Neuronal stem cell (in vitro differentiated cells): Measurements from ENCODE around the gene SERPIND1.
"Not testable (repeated sequence)": the region's sequence is repeated elsewhere in the genome, so short reads cannot be mapped to it uniquely, and the experiment has no call there.

ENCODE experiments used
- DNase-seq: peaks from one replicate; pipeline ENCODE4 v3.0.0-alpha.2; 2013; ENCODE audit warnings: low spot score
- H2AFZ ChIP-seq: one replicate; pipeline ENCODE4 v1.6.1; 2013; ENCODE audit warnings: mild to moderate bottlenecking, low read length, inconsistent platforms
- H2AK5ac ChIP-seq: 2 replicates; pipeline ENCODE4 v1.6.1; 2013; ENCODE audit warnings: low read depth, mild to moderate bottlenecking, inconsistent platforms, low read length, moderate library complexity, mixed read lengths
- H2BK120ac ChIP-seq: 2 replicates; pipeline ENCODE4 v1.6.1; 2013; ENCODE audit warnings: low read depth, mild to moderate bottlenecking, inconsistent platforms, low read length, moderate library complexity, mixed read lengths
- H2BK12ac ChIP-seq: one replicate; pipeline ENCODE4 v1.6.1; 2013; ENCODE audit warnings: low read length, inconsistent platforms
- H2BK15ac ChIP-seq: 2 replicates; pipeline ENCODE4 v1.6.1; 2013; ENCODE audit warnings: mild to moderate bottlenecking, low read length, inconsistent platforms, mixed read lengths
- H2BK5ac ChIP-seq: one replicate; pipeline ENCODE4 v1.6.1; 2013; ENCODE audit warnings: inconsistent platforms, mild to moderate bottlenecking, low read length, moderate library complexity
- H3K14ac ChIP-seq: one replicate; pipeline ENCODE4 v1.6.1; 2013; ENCODE audit warnings: low read length, inconsistent platforms
- H3K18ac ChIP-seq: 2 replicates; pipeline ENCODE4 v1.6.1; 2013; ENCODE audit warnings: low read length, inconsistent platforms
- H3K23ac ChIP-seq: 2 replicates; pipeline ENCODE4 v1.6.1; 2013; ENCODE audit warnings: low read depth, mild to moderate bottlenecking, mixed read lengths, low read length, inconsistent platforms; ENCODE audit not compliant: poor library complexity
- H3K27ac ChIP-seq: replicated peaks from 3 replicates; pipeline ENCODE4 v1.5.1; 2013; ENCODE audit warnings: low read length, inconsistent platforms
- H3K27me3 ChIP-seq, 3 experiments: 2 replicates each; pipeline ENCODE4 v1.6.1; 2013; ENCODE audit warnings: low read length in 3 of 3, mild to moderate bottlenecking in 2 of 3, inconsistent platforms in 1 of 3, low read depth in 1 of 3, mixed read lengths in 1 of 3, moderate library complexity in 1 of 3; ENCODE audit not compliant: control insufficient read depth in 3 of 3, insufficient read depth in 3 of 3
- H3K36me3 ChIP-seq, 2 donors: replicated peaks in 1 of 2; 2 replicates each; pipeline ENCODE4 v1.6.1; 2013; ENCODE audit warnings: low read length in 2 of 2; ENCODE audit not compliant: control insufficient read depth in 2 of 2, insufficient read depth in 2 of 2
- H3K4ac ChIP-seq: 2 replicates; pipeline ENCODE4 v1.6.1; 2013; ENCODE audit warnings: inconsistent platforms, mild to moderate bottlenecking, low read length, moderate library complexity
- H3K4me1 ChIP-seq, 2 donors: 1 replicate in 1 of 2; 2 replicates in 1 of 2; pipeline ENCODE4 v1.6.1; 2013; ENCODE audit warnings: low read length in 2 of 2, low read depth in 1 of 2; ENCODE audit not compliant: control insufficient read depth in 2 of 2, insufficient read depth in 1 of 2
- H3K4me2 ChIP-seq: one replicate; pipeline ENCODE4 v1.6.1; 2013; ENCODE audit warnings: mild to moderate bottlenecking, low read length, inconsistent platforms; ENCODE audit not compliant: insufficient read depth, poor library complexity, severe bottlenecking
- H3K4me3 ChIP-seq, 2 donors: 2 replicates each; pipeline ENCODE4 v1.5.1; 2013; ENCODE audit warnings: low read length in 2 of 2, mild to moderate bottlenecking in 2 of 2, inconsistent platforms in 1 of 2, moderate library complexity in 1 of 2
- H3K79me1 ChIP-seq: one replicate; pipeline ENCODE4 v1.6.1; 2013; ENCODE audit warnings: low read depth, mild to moderate bottlenecking, inconsistent platforms, low read length, moderate library complexity
- H3K9ac ChIP-seq: one replicate; pipeline ENCODE4 v1.6.1; 2013; ENCODE audit warnings: mild to moderate bottlenecking, low read depth, low read length, inconsistent platforms; ENCODE audit not compliant: poor library complexity
- H3K9me3 ChIP-seq, 2 donors: replicated peaks in 1 of 2; 2 replicates each; pipeline versions ENCODE3 to v1.6.1; 2013; ENCODE audit warnings: low read length in 2 of 2, mild to moderate bottlenecking in 2 of 2, inconsistent platforms in 1 of 2, low read depth in 1 of 2, mixed read lengths in 1 of 2, moderate library complexity in 1 of 2; ENCODE audit not compliant: control insufficient read depth in 2 of 2, insufficient read depth in 1 of 2
- H4K8ac ChIP-seq: one replicate; pipeline ENCODE4 v1.6.1; 2013; ENCODE audit warnings: low read depth, mild to moderate bottlenecking, inconsistent platforms, low read length, moderate library complexity
- H4K91ac ChIP-seq: one replicate; pipeline ENCODE4 v1.6.1; 2013; ENCODE audit warnings: low read length, low read depth, mild to moderate bottlenecking, inconsistent platforms; ENCODE audit not compliant: poor library complexity
- WGBS, 2 donors: extraction: QIAGEN DNeasy Blood & Tissue Kit; methylation state at CpG; one replicate each; pipeline ENCODE4 v1.1.7; 2013; ENCODE audit warnings: missing lambda C conversion rate in 2 of 2, mixed read lengths in 1 of 2; ENCODE audit not compliant: insufficient read length in 2 of 2, insufficient replicate concordance in 1 of 2; ENCODE audit errors: extremely low coverage in 2 of 2; 5-methylcytosine and 5-hydroxymethylcytosine counted together

The SERPIND1 gene

DNA sequence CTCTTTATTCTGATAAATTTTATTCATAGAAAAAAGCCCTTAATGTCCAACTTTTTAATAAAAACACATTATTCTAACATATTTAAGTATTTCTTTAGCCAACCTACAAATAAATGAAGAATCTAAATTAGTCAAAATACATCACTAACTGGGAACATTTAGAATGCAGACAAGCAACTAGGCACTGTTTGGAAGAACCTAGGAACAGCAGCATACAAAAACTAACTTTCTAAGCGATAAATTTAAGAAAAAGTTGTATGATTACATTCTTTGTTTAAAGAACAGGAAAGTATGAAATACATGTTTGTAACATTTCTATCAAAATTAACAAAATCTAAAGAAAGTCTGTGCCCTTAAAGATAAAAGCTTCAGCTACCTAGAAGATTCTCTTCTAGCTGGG, 49.4 kb downstream of the SERPIND1 start:
- no peak overlapping the region for H3K18ac ChIP-seq
- WGBS, 2 donors = no CpG with 5 or more reads among the region's 1 CpG
- no peaks in the 10 kb centered on the region for H3K79me1 ChIP-seq

DNA sequence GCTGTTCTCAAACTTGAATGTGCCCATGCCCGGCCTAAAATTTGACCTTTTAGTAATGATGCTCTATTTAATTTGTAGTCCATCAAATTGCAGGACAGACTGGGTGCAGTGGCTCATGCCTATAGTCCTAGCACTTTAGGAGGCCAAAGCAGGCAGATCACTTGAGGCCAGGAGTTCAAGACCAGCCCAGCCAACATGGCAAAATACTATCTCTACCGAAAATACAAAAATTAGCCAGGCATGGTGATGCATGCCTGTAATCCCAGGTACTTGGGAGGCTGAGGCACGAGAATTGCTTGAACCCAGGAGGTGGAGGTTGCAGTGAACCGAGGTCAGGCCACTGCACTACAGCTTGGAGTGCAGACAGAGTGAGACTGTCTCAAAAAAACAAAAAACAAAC, 51.3 kb downstream of the SERPIND1 start:
- not testable (repeated sequence) for H3K4me2 ChIP-seq, H3K9me3 ChIP-seq

More for the DNA sequence above, 49.4 kb downstream of the SERPIND1 start:
- H2BK5ac ChIP-seq = no peak overlapping the region
- H3K14ac ChIP-seq = no peak overlapping the region
- H3K4me2 ChIP-seq = no peak overlapping the region
- no peaks in the 10 kb centered on the region for H3K4me1 ChIP-seq
- H4K8ac ChIP-seq = no peak overlapping the region
- no peaks in the 10 kb centered on the region for H3K27me3 ChIP-seq
- no peak overlapping the region for H4K91ac ChIP-seq
- no peaks in the 10 kb centered on the region for H3K9me3 ChIP-seq
- H3K4me3 ChIP-seq = no peak overlapping the region
- H3K27ac ChIP-seq = no peak overlapping the region
- peaks cover 6 to 66% of the 10 kb centered on the region in 2 donors for H3K36me3 ChIP-seq
- DNase-seq = no peak
- H3K4ac ChIP-seq = no peak overlapping the region
- no peak overlapping the region for H3K23ac ChIP-seq
- no peak overlapping the region for H2BK120ac ChIP-seq
- H2BK12ac ChIP-seq = no peak overlapping the region
- no peak overlapping the region for H2BK15ac ChIP-seq
- H3K9ac ChIP-seq = no peak overlapping the region
- no peak overlapping the region for H2AFZ ChIP-seq
- no peak overlapping the region for H2AK5ac ChIP-seq

DNA sequence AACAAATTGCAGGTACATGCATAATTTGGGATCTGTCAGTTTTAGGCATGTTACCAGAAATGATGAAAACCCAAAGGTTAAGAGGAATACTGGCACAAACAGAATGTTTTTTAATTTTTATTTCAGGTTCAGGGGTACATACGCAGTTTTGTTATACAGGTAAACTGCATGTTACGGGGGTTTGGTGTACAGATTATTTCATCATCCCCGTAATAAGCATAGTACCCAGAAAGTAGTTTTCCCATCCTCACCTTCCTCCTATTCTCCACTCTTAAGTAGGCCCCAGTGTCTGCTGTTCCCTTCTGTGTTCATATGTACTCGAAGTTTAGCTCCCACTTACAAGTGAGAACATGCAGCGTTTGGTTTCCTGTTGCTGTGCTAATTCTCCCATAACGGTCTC, 51.7 kb downstream of the SERPIND1 start:
- Histone ChIP-seq H3K27ac (no peak overlapping the region), H3K9me3 (peaks cover 0 to 4% of the 10 kb centered on the region in 2 donors), H3K4me1 (no peaks in the 10 kb centered on the region), H2BK15ac (no peak overlapping the region), H3K79me1 (no peaks in the 10 kb centered on the region), H3K23ac (no peak overlapping the region), H2AFZ (no peak overlapping the region), H3K4me3 (no peak overlapping the region), H4K91ac (no peak overlapping the region), H2BK12ac (no peak overlapping the region), H2AK5ac (no peak overlapping the region), H3K4ac (no peak overlapping the region), H3K27me3 (no peaks in the 10 kb centered on the region), H3K36me3 (peaks cover 4 to 63% of the 10 kb centered on the region in 2 donors), H4K8ac (no peak overlapping the region), H3K18ac (no peak overlapping the region), H3K4me2 (no peak overlapping the region), H2BK5ac (no peak overlapping the region), H3K9ac (no peak overlapping the region), H2BK120ac (no peak overlapping the region), H3K14ac (no peak overlapping the region)
- WGBS, 2 donors = no CpG with 5 or more reads among the region's 6 CpGs
- DNase-seq = no peak

More for the DNA sequence above, 51.3 kb downstream of the SERPIND1 start:
- not testable (repeated sequence) for H2AFZ ChIP-seq, H2BK12ac ChIP-seq, H4K8ac ChIP-seq, H2BK5ac ChIP-seq, H3K14ac ChIP-seq, H3K27me3 ChIP-seq, H3K4ac ChIP-seq, H3K9ac ChIP-seq, H3K4me3 ChIP-seq, H2BK15ac ChIP-seq, H3K23ac ChIP-seq, H3K79me1 ChIP-seq, H3K18ac ChIP-seq, H3K4me1 ChIP-seq, H3K27ac ChIP-seq, H2AK5ac ChIP-seq, H2BK120ac ChIP-seq, H4K91ac ChIP-seq, DNase-seq
- H3K36me3 ChIP-seq = peaks cover 5 to 63% of the 10 kb centered on the region in 2 donors
- no CpG with 5 or more reads among the region's 4 CpGs for WGBS, 2 donors

DNA sequence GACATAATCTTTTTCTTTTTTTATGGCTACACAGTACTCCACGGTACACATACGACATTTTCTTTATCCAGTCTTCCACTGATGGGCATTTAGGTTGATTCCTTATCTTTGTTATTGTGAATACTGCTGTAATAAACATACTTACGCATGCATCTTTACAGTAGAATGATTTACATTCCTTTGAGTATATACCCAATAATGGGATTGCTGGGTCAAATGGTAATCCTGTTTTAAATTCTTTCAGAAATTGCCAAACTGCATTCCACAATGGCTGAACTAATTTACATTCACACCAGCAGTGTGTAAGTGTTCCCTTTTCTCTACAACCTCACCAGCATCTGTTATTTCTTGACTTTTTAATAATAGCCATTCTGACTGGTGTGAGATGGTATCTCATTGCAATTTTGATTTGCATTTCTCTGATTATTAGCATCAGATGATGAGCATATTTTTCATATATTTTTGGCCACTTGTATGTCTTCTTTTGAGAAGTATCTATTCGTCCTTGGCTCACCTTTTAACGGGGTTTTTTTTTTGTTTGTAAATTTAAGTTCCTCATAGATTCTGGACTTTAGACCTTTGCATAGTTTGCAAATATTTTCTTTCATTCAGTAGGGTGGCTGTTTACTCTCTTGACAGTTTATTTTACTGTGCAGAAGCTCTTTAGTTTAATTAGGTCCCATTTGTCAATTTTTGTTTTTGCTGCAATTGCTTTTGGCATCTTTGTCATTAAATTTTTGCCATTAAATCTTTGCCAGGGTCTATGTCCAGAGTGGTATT, 52.6 kb downstream of the SERPIND1 start:
- not testable (repeated sequence) for H3K4me1 ChIP-seq, H3K9me3 ChIP-seq, H4K8ac ChIP-seq, H3K4me3 ChIP-seq, DNase-seq, H3K4ac ChIP-seq, H2AFZ ChIP-seq, H2AK5ac ChIP-seq, H2BK12ac ChIP-seq, H2BK15ac ChIP-seq, H3K27me3 ChIP-seq, H3K23ac ChIP-seq, H4K91ac ChIP-seq, H3K4me2 ChIP-seq, H2BK5ac ChIP-seq, H3K14ac ChIP-seq, H2BK120ac ChIP-seq, H3K9ac ChIP-seq, H3K18ac ChIP-seq, H3K27ac ChIP-seq, H3K79me1 ChIP-seq
- WGBS, 2 donors = no CpG with 5 or more reads among the region's 5 CpGs
- H3K36me3 ChIP-seq = peaks cover 4 to 67% of the 10 kb centered on the region in 2 donors
